Measurements from ENCODE around the gene RNASE9. TPM values are rescaled to one million over a fixed set of nuclear protein-coding genes. Genes with fewer than 3 reads are reported as not detected.

The RNASE9 gene
- total RNA-seq, 2 donors from 2014 or later: not detected

GRCh38 chr14:20548414-20549158 lies 12.3 kb downstream of the RNASE9 start:
- Histone ChIP-seq H3K9me3 (no peaks in the 10 kb centered on the region), H3K4me1 (no peaks in the 10 kb centered on the region), H3K27ac (no peak overlapping the region), H3K4me3 (no peak overlapping the region), H3K27me3 (no peaks in the 10 kb centered on the region), H3K36me3 (no peaks in the 10 kb centered on the region)
- DNase-seq (ENCODE audit: low spot score): no peak
- TF ChIP-seq CTCF (IDR thresholded peaks at IDR 0.05): no peak

- Histone ChIP-seq H3K4me1 (no peaks in the 10 kb centered on the region), H3K9me3 (no peaks in the 10 kb centered on the region), H3K27ac (no peak overlapping the region), H3K4me3 (no peak overlapping the region), H3K27me3 (no peaks in the 10 kb centered on the region), H3K36me3 (no peaks in the 10 kb centered on the region)
- no peak for TF ChIP-seq CTCF (IDR thresholded peaks at IDR 0.05)
- DNase-seq (ENCODE audit: low spot score): no peak
Measured at GRCh38 chr14:20546877-20547276, 14.0 kb downstream of the RNASE9 start.

DNA sequence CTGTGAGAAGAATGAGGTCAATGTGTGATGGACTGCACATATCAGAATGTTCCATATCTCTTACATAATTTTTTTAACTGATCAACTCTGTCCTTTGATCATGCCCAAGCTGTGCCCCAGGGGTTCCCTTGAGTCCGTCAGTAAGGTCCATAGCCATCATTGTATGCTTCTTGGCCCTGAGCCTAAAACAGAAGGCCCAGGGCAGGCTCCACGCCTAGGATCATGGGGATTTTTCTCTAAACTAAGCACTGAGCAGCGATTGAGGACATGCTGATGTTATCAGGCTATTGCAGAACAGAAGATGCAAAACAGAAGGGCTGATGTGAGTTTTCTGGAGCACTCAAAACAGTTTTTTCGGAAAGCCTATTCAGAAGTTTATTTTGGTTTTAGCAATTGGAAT lies 20.9 kb downstream of the RNASE9 start:
- no peak for DNase-seq (ENCODE audit: low spot score)
- Histone ChIP-seq H3K9me3 (no peaks in the 10 kb centered on the region), H3K4me3 (no peak overlapping the region), H3K27ac (no peak overlapping the region), H3K36me3 (no peaks in the 10 kb centered on the region), H3K4me1 (no peaks in the 10 kb centered on the region), H3K27me3 (no peaks in the 10 kb centered on the region)
- TF ChIP-seq CTCF (IDR thresholded peaks at IDR 0.05): no peak

GRCh38 chr14:20530771-20531571 lies 29.9 kb downstream of the RNASE9 start:
- Histone ChIP-seq H3K4me3 (no peak overlapping the region), H3K9me3 (no peaks in the 10 kb centered on the region), H3K27ac (no peak overlapping the region), H3K27me3 (no peaks in the 10 kb centered on the region), H3K4me1 (peaks cover 0 to 4% of the 10 kb centered on the region in 2 donors), H3K36me3 (no peaks in the 10 kb centered on the region)
- TF ChIP-seq CTCF (IDR thresholded peaks at IDR 0.05): peak; percentile 32 to 65
- DNase-seq (ENCODE audit: low spot score): peak; percentile 78

DNA sequence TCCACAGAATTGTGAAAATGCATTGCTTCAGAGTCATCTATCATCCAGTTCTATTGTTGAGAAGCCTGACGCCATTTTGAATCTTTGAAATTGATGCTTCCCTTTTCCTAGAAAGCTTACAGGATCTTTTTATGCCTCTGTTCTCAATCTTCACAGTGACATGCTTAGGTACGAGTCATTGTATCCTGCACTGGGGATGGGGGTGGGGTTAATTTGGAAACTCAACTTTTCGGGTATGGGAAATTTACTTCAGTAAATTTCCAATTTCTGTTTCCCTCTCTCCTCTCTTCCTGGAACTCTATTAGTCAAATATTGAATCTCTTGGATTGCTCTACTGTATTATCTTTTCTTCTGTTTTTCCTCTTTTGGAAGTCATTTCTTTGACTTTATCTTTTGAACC lies 31.0 kb downstream of the RNASE9 start:
- TF ChIP-seq CTCF (IDR thresholded peaks at IDR 0.05): no peak
- peaks cover 0 to 4% of the 10 kb centered on the region in 2 donors for H3K4me1 ChIP-seq
- no peaks in the 10 kb centered on the region for H3K36me3 ChIP-seq
- no peaks in the 10 kb centered on the region for H3K9me3 ChIP-seq
- no peak overlapping the region for H3K27ac ChIP-seq
- no peak overlapping the region for H3K4me3 ChIP-seq
- H3K27me3 ChIP-seq: no peaks in the 10 kb centered on the region
- DNase-seq (ENCODE audit: low spot score): no peak

Measured in right atrium auricular region (tissue), 2 donors.